H1 (cell line): ENCODE results near the gene KLHL29. TPM values are rescaled to one million over a fixed set of nuclear protein-coding genes. Genes with fewer than 3 reads are reported as not detected.

Experiments used
- CHD1 ChIP-seq: IDR thresholded peaks from 2 replicates; pipeline ENCODE4 v1.6.1; 2012; ENCODE audit warnings: low read depth, low read length, improper control_type of control experiment
- GABPA ChIP-seq: IDR thresholded peaks from 2 replicates; pipeline ENCODE4 v1.6.1; 2011; ENCODE audit warnings: mild to moderate bottlenecking, low read length, moderate library complexity, borderline replicate concordance; ENCODE audit not compliant: insufficient read depth
- HDAC6 ChIP-seq: IDR thresholded peaks from one replicate; pipeline ENCODE4 v1.7.1; 2012; ENCODE audit warnings: low read depth, mild to moderate bottlenecking, inconsistent platforms, low read length, moderate library complexity
- NANOG ChIP-seq: IDR thresholded peaks from 2 replicates; pipeline ENCODE4 v1.6.1; 2011; ENCODE audit warnings: low read length, low read depth, mild to moderate bottlenecking, inconsistent platforms; ENCODE audit not compliant: insufficient read depth, poor library complexity, severe bottlenecking
- RAD21 ChIP-seq, 2 experiments: IDR thresholded peaks in 1 of 2; conservative IDR thresholded peaks in 1 of 2; 2 replicates each; pipeline ENCODE4 v1.6.1; 2011; ENCODE audit warnings: low read depth in 2 of 2, low read length in 2 of 2, improper control_type of control experiment in 1 of 2, inconsistent platforms in 1 of 2, mild to moderate bottlenecking in 1 of 2, moderate library complexity in 1 of 2
- RFX5 ChIP-seq: IDR thresholded peaks from 2 replicates; pipeline ENCODE4 v1.6.1; 2011; ENCODE audit warnings: low read depth, low read length, improper control_type of control experiment, borderline replicate concordance
- SAP30 ChIP-seq: fragments of 300-600 bp; sonication (generic); IDR thresholded peaks from 2 replicates; pipeline ENCODE4 v1.7.1; 2012; ENCODE audit warnings: low read length, moderate library complexity, mild to moderate bottlenecking, inconsistent platforms; ENCODE audit not compliant: insufficient read depth, insufficient replicate concordance
- SIX5 ChIP-seq: IDR thresholded peaks from 2 replicates; pipeline ENCODE4 v1.6.1; 2011; ENCODE audit warnings: mild to moderate bottlenecking, low read depth, low read length
- TAF1 ChIP-seq: IDR thresholded peaks from 2 replicates; pipeline ENCODE4 v1.6.1; 2011; ENCODE audit warnings: mild to moderate bottlenecking, low read depth, low read length
- polyA plus RNA-seq, 7 experiments: library from polyadenylated mRNA; depleted of rRNA in 3 of 7; stranded (reverse) in 5 of 7; unstranded in 2 of 7; fragments of >200 nt in 5 of 7; fragments of 200-250 nt in 2 of 7; gene quantifications; 1 replicate in 5 of 7; 2 replicates in 1 of 7; 4 replicates in 1 of 7; pipeline versions ENCODE4 v1.2.1 to v1.2.3, GENCODE V29; 2011 to 2013; ENCODE audit warnings: missing spikeins in 2 of 7, mixed read lengths in 2 of 7
- total RNA-seq: library from RNA; stranded (reverse); fragmentation: NEBNext Ultra II Directional; extraction: Animal tissue kit (Norgen Biotek cat#: 25700); gene quantifications from 2 replicates; pipeline ENCODE4 v1.2.1, GENCODE V29; 2021

Gene KLHL29
- total and polyA plus RNA-seq, 2 of the 8 experiments (the other 6 are each of a cell fraction or from before 2014, with no cell fraction given) = 1.1 to 4.7 TPM

DNA sequence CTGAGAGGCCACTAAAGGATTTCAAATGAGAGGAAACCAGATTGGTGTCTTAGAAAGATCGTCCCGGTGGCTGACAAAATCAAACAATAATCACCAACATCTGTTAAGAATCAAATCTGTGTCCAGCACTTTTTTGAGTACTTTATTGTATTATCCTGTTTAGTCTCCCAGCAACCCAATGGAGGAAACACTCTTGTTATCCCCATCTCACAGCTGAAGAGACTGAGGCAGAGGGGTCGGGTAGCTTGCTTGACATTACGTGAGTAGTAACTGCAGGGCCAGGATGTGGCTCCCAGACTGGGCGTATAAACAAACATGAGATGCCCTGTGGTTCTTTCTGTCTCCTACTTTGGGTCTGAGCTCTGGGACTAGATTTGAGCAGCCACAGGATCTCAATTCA is 76.0 kb downstream of the KLHL29 start (continued):
- no peak for TF ChIP-seq GABPA
- no peak for TF ChIP-seq RAD21 (IDR thresholded peaks at IDR 0.05 in 1 of 2, conservative IDR thresholded peaks at IDR 0.05 in 1 of 2; ENCODE audit: low read depth in 2 of 2, low read length in 2 of 2)
- TF ChIP-seq HDAC6 = no peak
- TF ChIP-seq NANOG = no peak
- TF ChIP-seq CHD1 = no peak
- TF ChIP-seq SIX5 = no peak
- TF ChIP-seq RFX5 = no peak
- TF ChIP-seq SAP30 = no peak
- TF ChIP-seq TAF1 = no peak
